Right lobe of liver (tissue), 6 donors: ENCODE results near the gene PCYT1B. TPM values are rescaled to one million over a fixed set of nuclear protein-coding genes. Genes with fewer than 3 reads are reported as not detected.

ENCODE experiments used
- ATAC-seq, 4 donors: fragments of 200-7000 bp; cut with Tn5 transposase; one replicate each; pipeline ENCODE4 v1.9.1; 2020; ENCODE audit warnings: mild to moderate bottlenecking in 4 of 4, moderate library complexity in 4 of 4
- DNase-seq, 3 donors: peaks; one replicate each; pipeline ENCODE4 v3.0.0-alpha.2; 2020
- H3K27ac ChIP-seq, 3 donors: fragments of 200-600 bp; one replicate each; pipeline ENCODE4 v1.8.0; 2022
- H3K27me3 ChIP-seq, 2 donors: fragments of 200-600 bp; one replicate each; pipeline ENCODE4 v1.8.0; 2022
- H3K36me3 ChIP-seq, 4 donors: fragments of 200-600 bp; sonication (generic) in 1 of 4; one replicate each; pipeline versions ENCODE4 v1.5.1 to v1.8.0; 2017 to 2022; ENCODE audit warnings: control low read depth in 1 of 4
- H3K4me1 ChIP-seq, 4 donors: fragments of 200-600 bp; sonication (generic) in 1 of 4; one replicate each; pipeline versions ENCODE4 v1.5.1 to v1.8.0; 2017 to 2022; ENCODE audit warnings: control low read depth in 1 of 4
- H3K4me3 ChIP-seq, 3 donors: fragments of 200-600 bp; one replicate each; pipeline ENCODE4 v1.8.0; 2022
- H3K9me3 ChIP-seq, 4 donors: fragments of 200-600 bp; sonication (generic) in 1 of 4; one replicate each; pipeline versions ENCODE4 v1.5.1 to v1.8.0; 2017 to 2022; ENCODE audit warnings: control low read depth in 1 of 4
- POLR2A ChIP-seq: fragments of 450-650 bp; IDR thresholded peaks from one replicate; pipeline ENCODE4 v1.6.1; 2017; ENCODE audit warnings: antibody characterized with exemption, mild to moderate bottlenecking
- WGBS: methylation state at CpG from one replicate; pipeline ENCODE4 v1.1.6; 2018; ENCODE audit warnings: low coverage, low lambda C conversion rate; ENCODE audit not compliant: insufficient coverage; ENCODE audit errors: missing lambda C conversion rate; 5-methylcytosine and 5-hydroxymethylcytosine counted together
- intact Hi-C, 2 donors: fragments of 100-400 bp; cut with DNase I; formaldehyde crosslinking; loops; one replicate each; pipeline versions ENCODE4 v1.11.2 to v1.14.1; 2022
- total RNA-seq, 6 experiments: library from RNA; depleted of rRNA in 2 of 6; stranded (reverse); fragments of >200 nt in 2 of 6; fragmentation: NEBNext Ultra II Directional in 3 of 6; extraction: Animal tissue kit (Norgen Biotek cat#: 25700) in 3 of 6; gene quantifications; one replicate each; pipeline versions ENCODE4 v1.1.0 to v1.2.4, GENCODE V29; 2016 to 2023
- TF ChIP-seq, protein P1 (sequence below), 4 donors: fragments of 200-600 bp in 3 of 4; fragments of 450-650 bp in 1 of 4; IDR thresholded peaks; one replicate each; pipeline versions ENCODE4 v1.5.1 to v1.8.0; 2016 to 2022; ENCODE audit warnings: antibody characterized with exemption in 4 of 4, mild to moderate bottlenecking in 2 of 4
- donor health status: DM: no; HTN: yes; CAD: no.
- donor health status: DM: no; HTN: no; CAD: no.
- donor health status: DM: no; HTN: no; CAD: no.
- donor health status: DM: no; HTN: yes; CAD: no.
- donor health status: DM: no; HTN: yes; CAD: no.

PCYT1B gene
- total RNA-seq, 6 experiments from 2014 or later = 0.04 to 0.20 (median 0.08) TPM; not detected in 2

DNA sequence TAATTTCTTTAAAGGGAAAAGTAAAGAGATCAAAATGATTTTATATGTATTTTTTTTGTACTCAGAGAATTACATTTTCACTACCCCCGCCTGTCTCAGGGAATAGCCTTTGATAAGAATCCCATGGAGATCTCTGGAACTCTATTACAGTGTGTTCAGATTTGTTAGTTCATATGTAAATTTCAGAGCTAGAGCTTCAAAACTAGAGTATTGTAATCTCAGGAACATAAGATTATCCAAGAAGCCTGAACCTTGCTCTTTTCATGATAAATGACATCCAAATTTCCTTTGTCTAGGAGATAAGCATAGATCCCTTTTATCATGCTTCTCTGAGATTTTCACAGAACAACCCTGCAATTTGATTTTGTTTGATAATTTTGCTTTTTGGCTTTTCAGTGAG is 99.2 kb downstream of the PCYT1B start:
- no peaks in the 10 kb centered on the region for H3K9me3 ChIP-seq
- WGBS = 61% methylated on average over 1 of the region's 1 CpG
- DNase-seq (no peak), ATAC-seq (no peak)
- TF ChIP-seq, protein P1, sequence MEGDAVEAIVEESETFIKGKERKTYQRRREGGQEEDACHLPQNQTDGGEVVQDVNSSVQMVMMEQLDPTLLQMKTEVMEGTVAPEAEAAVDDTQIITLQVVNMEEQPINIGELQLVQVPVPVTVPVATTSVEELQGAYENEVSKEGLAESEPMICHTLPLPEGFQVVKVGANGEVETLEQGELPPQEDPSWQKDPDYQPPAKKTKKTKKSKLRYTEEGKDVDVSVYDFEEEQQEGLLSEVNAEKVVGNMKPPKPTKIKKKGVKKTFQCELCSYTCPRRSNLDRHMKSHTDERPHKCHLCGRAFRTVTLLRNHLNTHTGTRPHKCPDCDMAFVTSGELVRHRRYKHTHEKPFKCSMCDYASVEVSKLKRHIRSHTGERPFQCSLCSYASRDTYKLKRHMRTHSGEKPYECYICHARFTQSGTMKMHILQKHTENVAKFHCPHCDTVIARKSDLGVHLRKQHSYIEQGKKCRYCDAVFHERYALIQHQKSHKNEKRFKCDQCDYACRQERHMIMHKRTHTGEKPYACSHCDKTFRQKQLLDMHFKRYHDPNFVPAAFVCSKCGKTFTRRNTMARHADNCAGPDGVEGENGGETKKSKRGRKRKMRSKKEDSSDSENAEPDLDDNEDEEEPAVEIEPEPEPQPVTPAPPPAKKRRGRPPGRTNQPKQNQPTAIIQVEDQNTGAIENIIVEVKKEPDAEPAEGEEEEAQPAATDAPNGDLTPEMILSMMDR (IDR thresholded peaks at IDR 0.05) = no peak
- TF ChIP-seq POLR2A = no peak
- H3K36me3 ChIP-seq = no peaks in the 10 kb centered on the region
- H3K4me1 ChIP-seq = no peaks in the 10 kb centered on the region
- H3K27ac ChIP-seq = no peak overlapping the region
- no peak overlapping the region for H3K4me3 ChIP-seq
- no peaks in the 10 kb centered on the region for H3K27me3 ChIP-seq
- intact Hi-C loops = no loop called here

DNA sequence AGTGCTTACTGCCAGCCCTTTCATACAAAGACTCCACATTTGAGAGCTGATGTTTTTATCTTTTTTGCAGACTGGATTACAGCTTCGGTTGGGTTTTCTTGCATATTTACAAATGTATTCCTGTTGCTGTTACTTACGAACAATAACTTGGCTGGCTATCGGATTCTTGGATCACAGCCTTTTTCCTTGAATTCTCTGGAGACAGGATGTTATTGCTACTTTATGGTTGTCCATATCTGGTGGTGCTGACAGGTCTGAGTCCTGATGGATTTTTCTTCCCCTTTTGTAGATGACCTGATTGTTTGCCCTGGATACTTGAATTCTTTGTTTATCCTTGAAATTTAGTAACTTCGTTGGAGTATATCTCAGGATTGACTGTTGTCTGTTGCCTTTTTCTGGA is 104.4 kb downstream of the PCYT1B start:
- H3K9me3 ChIP-seq = no peaks in the 10 kb centered on the region
- H3K27ac ChIP-seq = no peak overlapping the region
- DNase-seq = no peak
- no peak overlapping the region for H3K4me3 ChIP-seq
- WGBS = 58% methylated on average over 4 of the region's 4 CpGs
- no peaks in the 10 kb centered on the region for H3K4me1 ChIP-seq
- no peaks in the 10 kb centered on the region for H3K27me3 ChIP-seq
- H3K36me3 ChIP-seq = no peaks in the 10 kb centered on the region
- TF ChIP-seq, protein P1 (IDR thresholded peaks at IDR 0.05) = no peak
- no peak for TF ChIP-seq POLR2A
- intact Hi-C loops = no loop called here
- peak in 3 of 4 donors; percentile 50 to 62 (median 59) for ATAC-seq

DNA sequence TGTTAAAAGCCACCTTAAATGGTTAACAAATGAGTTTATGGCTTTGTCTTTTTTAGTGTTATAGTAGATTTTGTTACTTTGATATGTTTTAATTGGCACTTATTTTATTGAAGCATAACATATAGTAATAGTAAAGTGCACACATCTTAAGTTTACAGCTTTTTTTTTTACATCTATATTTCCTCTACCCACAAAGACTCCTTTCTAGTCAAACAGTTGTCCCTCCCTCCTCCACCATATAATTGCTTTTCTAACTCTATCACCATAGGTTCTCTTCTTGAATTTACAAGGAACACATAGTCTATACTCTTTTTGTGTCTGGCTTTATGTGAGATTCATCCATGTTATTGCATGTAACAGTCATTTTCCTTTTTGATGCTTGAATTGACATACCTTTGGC is 110.6 kb downstream of the PCYT1B start:
- no peak for DNase-seq
- TF ChIP-seq, protein P1 (IDR thresholded peaks at IDR 0.05) = no peak
- no peak for TF ChIP-seq POLR2A
- Histone ChIP-seq H3K36me3 (no peaks in the 10 kb centered on the region), H3K4me3 (no peak overlapping the region), H3K9me3 (no peaks in the 10 kb centered on the region), H3K4me1 (no peaks in the 10 kb centered on the region), H3K27me3 (peaks cover 0 to 9% of the 10 kb centered on the region in 2 donors), H3K27ac (no peak overlapping the region)
- no peak for ATAC-seq
- intact Hi-C loops = no loop called here

DNA sequence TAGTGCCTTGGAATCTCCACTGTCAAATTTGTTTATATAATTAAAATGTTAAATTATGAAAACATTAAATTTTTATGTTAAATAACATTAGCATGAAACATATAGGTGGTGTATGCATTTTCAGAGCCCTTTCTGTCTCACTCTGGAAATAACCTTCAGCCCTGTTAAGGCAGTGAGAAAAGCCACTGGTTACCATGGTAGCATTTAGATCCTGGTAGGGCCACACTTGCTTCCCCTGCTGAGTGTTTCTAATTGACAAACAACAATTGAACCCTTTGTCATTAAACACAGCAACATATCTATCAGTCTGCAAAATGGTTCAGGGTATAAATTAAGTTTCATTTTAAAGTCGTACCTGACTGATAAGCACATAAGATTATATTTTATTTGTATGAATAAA is 118.5 kb downstream of the PCYT1B start:
- Histone ChIP-seq H3K27ac (no peak overlapping the region), H3K36me3 (no peaks in the 10 kb centered on the region), H3K9me3 (no peaks in the 10 kb centered on the region), H3K4me1 (no peaks in the 10 kb centered on the region), H3K27me3 (no peaks in the 10 kb centered on the region), H3K4me3 (no peak overlapping the region)
- DNase-seq (no peak), ATAC-seq (no peak)
- intact Hi-C loops = no loop called here
- WGBS = 43% methylated on average over 1 of the region's 1 CpG
- TF ChIP-seq, protein P1 (IDR thresholded peaks at IDR 0.05) = no peak
- no peak for TF ChIP-seq POLR2A

DNA sequence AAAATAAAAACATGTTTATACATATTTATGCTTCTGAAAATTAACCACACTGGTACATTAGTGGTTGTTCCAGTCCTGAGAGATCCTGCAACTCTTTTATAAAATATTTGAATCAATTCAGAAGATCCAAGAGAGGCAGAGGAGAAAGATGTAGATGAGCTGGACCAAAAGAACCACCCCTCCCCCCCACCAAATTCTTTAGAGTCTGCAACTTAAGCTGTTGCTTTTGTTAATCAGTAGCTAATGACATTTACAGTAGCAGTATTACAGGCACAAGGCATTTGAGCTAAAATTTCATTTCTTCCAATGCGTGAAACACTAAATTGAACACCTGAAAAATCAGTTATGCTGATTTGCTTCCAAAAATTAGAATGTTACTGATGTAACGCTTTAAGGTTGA is 120.5 kb downstream of the PCYT1B start:
- intact Hi-C loops = no loop called here
- TF ChIP-seq, protein P1 (IDR thresholded peaks at IDR 0.05) = no peak
- no peak for TF ChIP-seq POLR2A
- Histone ChIP-seq H3K9me3 (no peaks in the 10 kb centered on the region), H3K27ac (no peak overlapping the region), H3K4me1 (no peaks in the 10 kb centered on the region), H3K36me3 (no peaks in the 10 kb centered on the region), H3K4me3 (no peak overlapping the region), H3K27me3 (no peaks in the 10 kb centered on the region)
- 57% methylated on average over 2 of the region's 2 CpGs for WGBS
- no peak for ATAC-seq
- DNase-seq = no peak
